ENCODE data around the gene CRIM1. TPM values are rescaled to one million over a fixed set of nuclear protein-coding genes. Genes with fewer than 3 reads are reported as not detected.

Gene CRIM1
- total and polyA plus RNA-seq, 5 experiments from 2014 or later: 0.12 to 2.0 (median 0.88) TPM

- ATAC-seq (no peak), DNase-seq (no peak)
- H3K4me3 Mint-ChIP-seq: no peak overlapping the region
- H3K27ac Mint-ChIP-seq: no peak overlapping the region
- POLR2A ChIA-PET: no interaction called here
- H3K27me3 Mint-ChIP-seq: no peaks in the 10 kb centered on the region
- no peaks in the 10 kb centered on the region for H3K9me3 Mint-ChIP-seq
- no peaks in the 10 kb centered on the region for H3K4me1 Mint-ChIP-seq
- H3K36me3 Mint-ChIP-seq: no peaks in the 10 kb centered on the region
Measured at GRCh38 chr2:36433311-36434217, 78.0 kb downstream of the CRIM1 start.

- DNase-seq (no peak), ATAC-seq (no peak)
- Mint-ChIP-seq H3K9me3 (no peaks in the 10 kb centered on the region), H3K4me1 (peaks cover 3 to 13% (median 8%) of the 10 kb centered on the region in 4 donors), H3K36me3 (no peaks in the 10 kb centered on the region), H3K27me3 (peaks cover 0 to 6% (median 0%) of the 10 kb centered on the region in 5 donors), H3K27ac (no peak overlapping the region), H3K4me3 (no peak overlapping the region)
- POLR2A ChIA-PET: no interaction called here
Measured at GRCh38 chr2:36438449-36438977, 82.9 kb downstream of the CRIM1 start.

GRCh38 chr2:36439084-36439483 is 83.5 kb downstream of the CRIM1 start:
- no peaks in the 10 kb centered on the region for H3K36me3 Mint-ChIP-seq
- no peak overlapping the region for H3K27ac Mint-ChIP-seq
- POLR2A ChIA-PET: no interaction called here
- no peak for ATAC-seq
- DNase-seq: no peak
- H3K27me3 Mint-ChIP-seq: peaks cover 0 to 6% (median 0%) of the 10 kb centered on the region in 5 donors
- H3K4me3 Mint-ChIP-seq: no peak overlapping the region
- peaks cover 3 to 13% (median 8%) of the 10 kb centered on the region in 4 donors for H3K4me1 Mint-ChIP-seq
- no peaks in the 10 kb centered on the region for H3K9me3 Mint-ChIP-seq

- Mint-ChIP-seq H3K4me1 (peaks cover 6 to 13% (median 8%) of the 10 kb centered on the region in 4 donors), H3K27ac (no peak overlapping the region), H3K27me3 (peaks cover 0 to 6% (median 3%) of the 10 kb centered on the region in 5 donors), H3K4me3 (peak overlapping the region in 1 of 10 donors; percentile 70), H3K9me3 (no peaks in the 10 kb centered on the region), H3K36me3 (no peaks in the 10 kb centered on the region)
- POLR2A ChIA-PET: no interaction called here
- ATAC-seq (no peak), DNase-seq (no peak)
Measured at GRCh38 chr2:36441065-36441625, 85.6 kb downstream of the CRIM1 start.

GRCh38 chr2:36441816-36442215 is 86.2 kb downstream of the CRIM1 start:
- H3K27me3 Mint-ChIP-seq: peaks cover 0 to 6% (median 3%) of the 10 kb centered on the region in 5 donors
- peaks cover 6 to 13% (median 8%) of the 10 kb centered on the region in 4 donors for H3K4me1 Mint-ChIP-seq
- no peak overlapping the region for H3K27ac Mint-ChIP-seq
- no peaks in the 10 kb centered on the region for H3K36me3 Mint-ChIP-seq
- no peaks in the 10 kb centered on the region for H3K9me3 Mint-ChIP-seq
- POLR2A ChIA-PET: interaction anchor here (0.6 kb wide), 1 partner anchor 254 kb away, joined by 6 read pairs; no protein-coding TSS in a partner anchor
- peak overlapping the region in 2 of 10 donors; percentile 2 to 70 for H3K4me3 Mint-ChIP-seq
- ATAC-seq: no peak
- no peak for DNase-seq

GRCh38 chr2:36444216-36444936 is 88.8 kb downstream of the CRIM1 start:
- Mint-ChIP-seq H3K4me1 (peaks cover 6 to 13% (median 8%) of the 10 kb centered on the region in 4 donors), H3K27ac (no peak overlapping the region), H3K36me3 (no peaks in the 10 kb centered on the region), H3K27me3 (peaks cover 0 to 6% (median 3%) of the 10 kb centered on the region in 5 donors), H3K4me3 (no peak overlapping the region), H3K9me3 (no peaks in the 10 kb centered on the region)
- DNase-seq (no peak), ATAC-seq (no peak)
- POLR2A ChIA-PET: no interaction called here

GRCh38 chr2:36445185-36445866 is 89.7 kb downstream of the CRIM1 start:
- ATAC-seq: no peak
- H3K4me1 Mint-ChIP-seq: peaks cover 6 to 13% (median 8%) of the 10 kb centered on the region in 4 donors
- POLR2A ChIA-PET: no interaction called here

GRCh38 chr2:36446294-36446693 is 90.7 kb downstream of the CRIM1 start:
- POLR2A ChIA-PET: no interaction called here
- Mint-ChIP-seq H3K27me3 (peaks cover 0 to 7% (median 0%) of the 10 kb centered on the region in 5 donors), H3K4me1 (peaks cover 6 to 13% (median 8%) of the 10 kb centered on the region in 4 donors), H3K27ac (no peak overlapping the region), H3K4me3 (no peak overlapping the region), H3K36me3 (no peaks in the 10 kb centered on the region), H3K9me3 (no peaks in the 10 kb centered on the region)
- DNase-seq: no peak
- ATAC-seq: no peak

More at GRCh38 chr2:36445185-36445866, 89.7 kb downstream of the CRIM1 start:
- Mint-ChIP-seq H3K36me3 (no peaks in the 10 kb centered on the region), H3K9me3 (no peaks in the 10 kb centered on the region), H3K4me3 (no peak overlapping the region), H3K27ac (no peak overlapping the region), H3K27me3 (peaks cover 0 to 6% (median 3%) of the 10 kb centered on the region in 5 donors)
- DNase-seq: no peak

GRCh38 chr2:36449213-36449612 is 93.6 kb downstream of the CRIM1 start:
- no peak for DNase-seq
- no peak overlapping the region for H3K27ac Mint-ChIP-seq
- no peaks in the 10 kb centered on the region for H3K36me3 Mint-ChIP-seq
- H3K4me1 Mint-ChIP-seq: peaks cover 0 to 3% (median 0%) of the 10 kb centered on the region in 4 donors
- no peak for ATAC-seq
- H3K27me3 Mint-ChIP-seq: peaks cover 0 to 3% (median 0%) of the 10 kb centered on the region in 5 donors
- H3K4me3 Mint-ChIP-seq: no peak overlapping the region
- POLR2A ChIA-PET: no interaction called here
- no peaks in the 10 kb centered on the region for H3K9me3 Mint-ChIP-seq

- POLR2A ChIA-PET: no interaction called here
- no peak for ATAC-seq
- H3K4me1 Mint-ChIP-seq: peaks cover 0 to 3% (median 0%) of the 10 kb centered on the region in 4 donors
Measured at GRCh38 chr2:36449943-36450392, 94.4 kb downstream of the CRIM1 start.

GRCh38 chr2:36450466-36451196 is 95.1 kb downstream of the CRIM1 start:
- ATAC-seq (no peak), DNase-seq (no peak)
- Mint-ChIP-seq H3K4me1 (no peaks in the 10 kb centered on the region), H3K9me3 (no peaks in the 10 kb centered on the region), H3K27ac (no peak overlapping the region), H3K27me3 (peaks cover 0 to 1% (median 0%) of the 10 kb centered on the region in 5 donors), H3K36me3 (no peaks in the 10 kb centered on the region), H3K4me3 (no peak overlapping the region)
- POLR2A ChIA-PET: no interaction called here

More at GRCh38 chr2:36449943-36450392, 94.4 kb downstream of the CRIM1 start:
- Mint-ChIP-seq H3K9me3 (no peaks in the 10 kb centered on the region), H3K27me3 (peaks cover 0 to 3% (median 0%) of the 10 kb centered on the region in 5 donors), H3K36me3 (no peaks in the 10 kb centered on the region), H3K27ac (no peak overlapping the region), H3K4me3 (no peak overlapping the region)
- DNase-seq: no peak

Data from naive thymus-derived CD8-positive, alpha-beta T cell (primary cell).